T-helper 1 cell (primary cell): ENCODE results near the gene HCRTR1.
A peak's percentile ranks its signal among the peaks of the same experiment; 100 is the strongest.

ENCODE experiments used
- DNase-seq, 5 donors: peaks; one replicate each; pipeline ENCODE4 v3.0.0-alpha.2; 2012 to 2020

Gene HCRTR1

DNA sequence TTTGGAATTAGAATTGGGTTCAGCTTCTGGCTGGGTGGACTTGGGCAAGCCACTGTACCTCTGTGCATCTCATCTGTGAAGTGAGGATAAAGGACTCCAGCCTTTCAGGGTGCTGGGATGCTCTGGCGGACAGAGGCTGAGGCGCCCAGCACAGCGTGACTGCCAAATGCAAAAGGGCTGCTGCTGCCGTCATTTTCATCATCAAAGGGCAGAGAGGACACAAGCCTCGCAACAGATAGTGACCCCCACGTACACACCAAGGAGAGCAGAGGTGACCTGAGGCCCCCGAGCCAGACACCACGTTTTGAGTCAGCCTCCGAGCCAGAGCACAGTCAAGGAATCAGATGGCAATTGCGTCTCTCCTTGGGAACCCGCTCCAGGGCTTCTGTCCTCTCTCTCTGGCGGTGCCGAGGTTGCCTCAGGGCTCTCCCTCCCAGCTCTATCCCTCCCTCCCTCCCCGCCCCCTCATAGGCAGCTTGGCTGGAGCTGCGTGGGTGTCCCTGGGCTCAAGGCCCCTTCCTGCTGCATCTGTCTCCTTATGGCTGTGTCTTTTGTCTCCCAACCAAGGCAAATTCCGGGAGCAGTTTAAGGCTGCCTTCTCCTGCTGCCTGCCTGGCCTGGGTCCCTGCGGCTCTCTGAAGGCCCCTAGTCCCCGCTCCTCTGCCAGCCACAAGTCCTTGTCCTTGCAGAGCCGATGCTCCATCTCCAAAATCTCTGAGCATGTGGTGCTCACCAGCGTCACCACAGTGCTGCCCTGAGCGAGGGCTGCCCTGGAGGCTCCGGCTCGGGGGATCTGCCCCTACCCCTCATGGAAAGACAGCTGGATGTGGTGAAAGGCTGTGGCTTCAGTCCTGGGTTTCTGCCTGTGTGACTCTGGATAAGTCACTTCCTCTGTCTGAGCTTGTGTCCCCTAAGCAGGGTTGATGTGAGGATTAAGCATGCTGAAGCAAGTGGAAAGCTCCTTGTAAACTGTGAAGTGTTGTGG lies 9.0 kb downstream of the HCRTR1 start:
- DNase-seq, result no peak

DNA sequence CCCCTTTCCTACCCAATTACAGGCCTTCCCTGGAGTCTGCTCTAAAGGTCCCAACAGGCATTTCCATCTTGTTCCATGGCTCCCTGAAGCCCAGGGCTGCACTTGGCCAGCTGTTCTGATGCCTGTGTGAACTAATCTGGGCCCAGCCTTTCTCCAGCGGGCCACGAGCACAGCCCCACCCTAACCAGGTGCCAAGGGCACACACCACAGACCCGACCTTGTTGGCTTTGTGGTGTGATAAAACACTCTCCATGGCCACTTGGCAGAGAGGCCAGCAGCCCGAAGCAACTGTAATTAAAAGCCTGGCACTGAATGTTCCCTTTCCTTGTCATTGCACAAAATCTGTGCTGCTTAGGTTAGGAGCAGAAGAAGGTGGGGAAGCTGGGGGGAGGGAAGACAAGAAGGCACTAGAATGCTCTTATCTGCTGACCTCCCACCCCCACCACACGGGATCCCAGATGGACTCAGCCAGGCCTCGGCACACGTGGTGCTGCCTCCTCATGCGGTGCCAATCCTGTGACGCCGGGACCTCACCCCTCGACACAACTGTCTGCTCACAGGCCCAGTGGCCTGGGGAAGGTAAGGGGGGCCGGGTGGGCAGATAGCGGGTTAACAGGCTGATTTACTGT lies 9.9 kb downstream of the HCRTR1 start:
- no peak for DNase-seq

GRCh38 chr1:31627930-31628559 lies 10.6 kb downstream of the HCRTR1 start:
- DNase-seq, result no peak

- DNase-seq, result no peak
Measured at GRCh38 chr1:31628931-31629556, 11.6 kb downstream of the HCRTR1 start.

GRCh38 chr1:31632649-31633048 lies 15.2 kb downstream of the HCRTR1 start:
- DNase-seq, result no peak

GRCh38 chr1:31633117-31633516 lies 15.6 kb downstream of the HCRTR1 start:
- peak in 1 of 5 donors; percentile 28 for DNase-seq

DNA sequence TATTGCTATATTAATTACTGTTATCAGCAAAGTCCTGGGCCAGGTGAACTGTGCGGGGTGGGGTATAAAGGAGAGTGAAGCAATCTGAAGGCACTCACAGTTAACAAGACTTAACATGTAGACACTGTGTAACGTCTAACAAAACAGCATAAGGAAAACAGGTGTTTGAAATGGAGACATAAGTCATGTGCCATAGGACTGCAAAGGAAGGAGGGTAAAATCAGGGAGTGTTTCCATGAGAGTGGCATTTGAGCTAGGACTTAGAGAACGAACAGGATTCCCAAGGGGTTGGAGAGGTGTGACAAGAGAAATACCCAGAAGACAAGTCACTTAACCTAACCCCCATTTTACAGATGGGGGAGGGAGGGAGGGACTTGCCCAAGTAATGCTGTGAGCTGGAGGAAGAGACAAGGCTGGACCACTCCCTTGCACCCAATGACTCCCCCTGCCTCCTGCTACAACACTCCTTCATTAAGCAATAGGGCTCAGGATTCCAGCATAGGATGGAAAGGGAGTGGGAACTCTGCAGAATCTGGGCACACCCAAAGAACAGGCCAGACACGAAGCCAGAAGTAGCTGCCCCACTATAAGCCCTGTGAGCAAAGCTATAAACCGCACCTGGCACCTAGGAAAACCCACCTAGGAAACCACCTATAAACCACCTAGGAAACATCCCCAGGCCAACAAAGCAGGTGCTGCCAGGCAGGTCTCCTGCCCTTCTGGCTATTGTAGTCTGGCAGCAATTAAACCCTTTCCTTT lies 20.6 kb downstream of the HCRTR1 start:
- no peak for DNase-seq

GRCh38 chr1:31639543-31639942 lies 22.1 kb downstream of the HCRTR1 start:
- no peak for DNase-seq

DNA sequence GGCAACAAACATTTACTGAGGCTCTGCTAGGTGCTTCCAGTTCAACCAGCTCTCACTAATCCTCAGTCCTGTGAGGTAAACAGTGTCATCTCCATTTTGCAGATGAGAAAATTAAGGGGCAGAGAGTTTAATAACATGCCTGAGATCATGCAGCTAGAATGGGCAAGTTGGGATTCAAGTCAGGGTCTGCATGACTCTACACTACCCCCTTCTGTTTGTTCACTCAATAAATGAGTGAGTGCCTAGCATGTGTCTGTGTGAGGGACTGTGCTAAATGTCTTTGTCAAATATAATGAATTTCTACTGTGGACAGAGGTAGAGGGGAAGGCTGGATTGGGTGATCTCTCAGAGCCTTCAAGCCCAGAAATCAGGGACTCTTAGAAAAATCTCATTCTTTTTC lies 22.7 kb downstream of the HCRTR1 start:
- DNase-seq, result no peak

- no peak for DNase-seq
Measured at GRCh38 chr1:31640964-31641363, 23.5 kb downstream of the HCRTR1 start.

DNA sequence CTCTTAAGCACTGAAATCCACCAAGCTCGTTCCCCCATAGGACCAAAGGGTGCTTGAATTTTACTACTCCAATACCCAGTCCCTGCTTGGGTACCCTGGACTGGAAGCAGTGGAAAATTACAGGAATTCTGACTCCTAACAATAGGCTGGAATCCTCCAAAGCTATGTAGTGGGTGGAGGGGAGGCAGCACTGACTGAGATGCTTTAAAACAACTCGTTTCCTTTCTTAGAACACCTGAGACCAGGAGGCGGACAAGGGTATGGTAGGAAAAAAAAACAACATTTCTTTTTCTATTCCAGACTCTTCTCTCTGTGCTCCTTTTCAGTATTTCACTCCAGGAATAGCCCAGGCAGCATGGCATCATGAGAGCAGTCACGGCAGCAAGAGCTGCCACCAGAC lies 24.9 kb downstream of the HCRTR1 start:
- no peak for DNase-seq

- no peak for DNase-seq
Measured at GRCh38 chr1:31642897-31643296, 25.4 kb downstream of the HCRTR1 start.

DNA sequence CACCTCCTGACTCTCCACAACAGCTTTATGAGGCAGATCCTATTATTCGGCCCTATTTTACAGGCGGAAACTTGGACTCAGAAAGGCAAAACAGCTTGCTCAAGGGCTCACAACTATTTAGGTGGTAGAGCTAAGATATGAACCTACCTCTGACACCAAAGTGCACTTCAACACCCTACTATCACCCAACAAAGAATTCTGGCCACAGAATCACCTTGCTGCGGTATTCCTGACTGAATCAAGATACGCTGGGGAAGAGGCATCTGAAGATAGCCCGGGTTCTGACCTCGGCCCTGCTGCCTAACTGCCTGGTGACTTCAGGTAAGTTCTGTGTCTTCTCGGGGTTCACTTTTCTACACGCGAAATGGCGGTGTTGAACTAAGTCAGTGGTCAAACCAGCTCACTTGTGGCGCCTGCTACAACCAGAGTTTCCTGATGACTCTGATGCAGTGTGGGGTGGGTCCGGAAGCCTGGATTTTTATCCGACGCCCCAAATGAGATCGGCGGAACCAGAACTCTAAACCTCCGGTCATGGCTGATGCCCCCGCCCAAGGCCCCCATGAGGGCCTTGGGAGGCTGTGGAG lies 26.6 kb downstream of the HCRTR1 start:
- no peak for DNase-seq

DNA sequence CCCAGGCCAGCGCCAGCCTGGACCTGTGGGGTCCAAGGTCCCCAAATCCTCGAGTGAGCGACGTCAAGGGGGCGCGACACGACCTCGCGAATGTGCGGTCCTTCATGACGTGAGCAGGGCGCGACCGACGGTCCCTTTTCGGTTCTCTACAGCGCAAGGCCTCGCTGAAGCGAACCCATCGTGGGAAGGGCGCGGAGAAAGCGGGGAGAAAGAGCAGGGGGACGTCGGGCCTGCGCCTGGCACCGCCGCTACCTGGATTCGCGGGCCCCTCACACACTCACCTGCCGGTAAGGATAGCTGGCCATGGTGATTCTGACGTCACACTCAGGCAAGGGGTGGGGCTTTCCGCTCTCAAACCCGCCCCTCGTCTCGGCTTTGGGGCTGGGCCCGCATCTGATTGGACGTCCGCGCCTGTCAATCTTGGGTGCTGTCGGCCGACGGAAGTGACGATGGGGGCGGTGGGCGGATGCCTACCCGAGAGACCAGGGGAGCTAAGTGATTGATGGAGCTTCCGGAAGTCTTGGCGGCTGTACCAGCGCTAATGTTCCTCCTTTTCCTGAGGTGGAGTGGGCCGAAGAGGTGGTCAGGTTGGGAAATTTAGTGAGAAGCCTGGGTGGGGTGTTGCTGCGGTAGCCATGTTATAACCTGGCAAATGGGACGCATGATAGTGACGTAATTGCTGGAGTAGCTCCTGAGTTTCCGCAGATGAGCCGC lies 27.2 kb downstream of the HCRTR1 start, which contains the start of gene PEF1:
PEF1 (minus strand) TSS at position 317 of the 714 bp plus-strand sequence; CDS start at position 305, 12 bp downstream.
- peak; percentile 98 to 100 (median 98) for DNase-seq

GRCh38 chr1:31645274-31645568 lies 27.7 kb downstream of the HCRTR1 start:
- no peak for DNase-seq

DNA sequence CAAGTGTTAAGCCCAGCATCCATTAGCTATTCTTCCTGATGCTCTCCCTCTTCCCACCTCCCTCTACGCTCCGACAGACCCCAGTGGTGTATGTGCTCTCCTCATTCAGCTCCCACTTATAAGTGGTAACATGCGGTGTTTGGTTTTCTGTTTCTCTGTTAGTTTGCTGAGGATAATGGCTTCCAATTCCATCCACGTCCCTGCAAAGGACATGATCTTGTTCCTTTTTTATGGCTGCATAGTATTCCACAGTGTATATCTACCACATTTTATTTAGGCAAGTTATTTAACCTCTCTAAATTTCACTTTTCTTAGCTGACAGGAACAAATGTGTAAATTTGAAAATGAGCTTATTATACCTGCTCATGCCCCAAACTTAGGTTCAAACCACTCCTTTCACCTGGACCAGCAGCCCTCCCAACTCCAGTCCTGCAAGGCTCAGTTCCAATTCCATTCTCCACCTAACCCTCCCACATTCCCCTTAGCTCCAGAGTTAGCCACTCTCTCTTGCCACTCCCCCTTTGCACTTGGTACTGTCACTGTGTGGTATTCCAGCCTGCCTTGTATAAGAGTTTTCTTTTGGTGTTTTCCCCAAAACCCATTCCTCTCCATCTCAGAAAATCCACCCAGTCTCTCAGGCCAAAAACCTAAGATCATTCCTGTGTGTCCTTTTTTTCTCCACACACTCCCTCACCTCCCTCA lies 28.9 kb downstream of the HCRTR1 start:
- no peak for DNase-seq

DNA sequence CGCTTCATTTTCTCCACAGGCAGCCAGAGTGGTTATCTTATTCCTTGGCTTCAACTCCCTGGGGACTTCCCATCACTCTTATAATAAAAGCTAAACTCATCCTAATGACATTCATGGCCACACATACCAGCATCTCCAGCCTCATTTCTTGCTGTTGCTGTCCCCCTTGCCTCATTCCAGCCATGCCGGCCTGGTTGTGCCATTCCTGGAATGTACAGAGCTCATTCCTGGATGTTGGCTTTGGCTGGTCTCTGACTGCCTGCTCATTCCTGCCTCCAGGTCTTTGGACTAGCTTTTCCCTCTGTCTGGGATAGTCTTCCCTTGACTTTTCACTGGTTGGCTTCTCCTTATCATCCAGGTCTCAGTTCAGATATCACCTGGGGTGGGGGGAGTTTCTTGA lies 29.6 kb downstream of the HCRTR1 start:
- no peak for DNase-seq

DNA sequence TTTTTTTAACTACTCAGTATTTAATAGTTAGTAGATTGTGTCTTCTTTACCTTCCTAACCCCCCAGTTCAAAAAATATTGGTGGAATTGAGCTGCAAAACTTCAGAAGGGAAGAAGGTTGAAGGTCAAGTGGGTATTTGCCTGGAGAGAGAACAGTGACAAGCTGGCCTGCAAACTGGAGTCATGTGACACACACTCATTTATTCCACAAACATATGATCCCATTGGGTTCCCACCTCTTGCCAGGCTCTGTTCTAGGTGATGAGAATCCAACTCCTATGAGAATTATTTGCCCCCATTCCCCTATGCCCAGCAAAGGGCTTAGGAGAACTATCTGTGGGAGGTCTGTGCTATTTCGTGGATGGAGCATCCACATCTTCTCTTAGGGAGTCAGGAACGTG lies 30.7 kb downstream of the HCRTR1 start:
- no peak for DNase-seq

- no peak for DNase-seq
Measured at GRCh38 chr1:31648641-31649357, 31.3 kb downstream of the HCRTR1 start.
